SU-DHL-6 (cell line): Measurements from ENCODE around the gene CCNQ.

Experiments used
- EZH2phosphoT487 ChIP-seq: fragments of 200-600 bp; sonication (generic), shearing (Covaris generic); conservative IDR thresholded peaks from 2 replicates; pipeline ENCODE4 v1.6.1; 2018; ENCODE audit warnings: mild to moderate bottlenecking, antibody characterized with exemption, low read length, moderate library complexity, mixed read lengths
- TF ChIP-seq, protein P1 (sequence below): fragments of 200-600 bp; sonication (generic); IDR thresholded peaks from one replicate; pipeline ENCODE4 v1.5.1; 2017; ENCODE audit warnings: antibody characterized with exemption, mild to moderate bottlenecking, low read length, moderate library complexity; ENCODE audit not compliant: insufficient read depth, poor library complexity, severe bottlenecking

DNA sequence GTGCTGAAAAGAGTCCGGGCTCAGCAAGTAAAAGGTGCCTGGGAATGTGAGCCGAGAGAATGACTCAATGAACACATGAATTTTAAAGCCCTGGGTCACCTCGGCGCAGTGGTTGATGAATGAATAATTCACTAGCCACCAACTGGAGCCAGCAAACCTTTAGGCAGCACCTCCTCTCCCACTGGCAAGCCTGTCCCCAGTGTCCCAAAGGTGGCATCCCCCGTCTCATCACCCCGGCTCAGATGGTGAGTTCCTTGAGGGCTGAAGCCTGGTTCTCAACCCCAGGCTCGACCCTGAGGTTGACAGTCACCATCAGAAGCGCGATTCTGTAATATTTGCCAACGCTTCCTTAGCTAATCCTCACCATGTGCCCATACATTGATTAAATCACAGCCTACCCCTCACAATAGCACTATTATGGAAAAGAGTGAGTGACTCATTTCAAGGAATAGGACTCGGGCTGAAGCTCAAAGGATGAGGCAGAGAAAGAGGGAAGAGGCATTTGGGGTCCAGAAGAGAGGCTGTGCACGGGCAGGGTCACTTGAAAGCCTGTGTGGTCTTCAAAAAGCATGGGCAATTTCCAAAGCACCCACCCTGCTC is 2.7 kb upstream of the CCNQ start:
- TF ChIP-seq, protein P1, sequence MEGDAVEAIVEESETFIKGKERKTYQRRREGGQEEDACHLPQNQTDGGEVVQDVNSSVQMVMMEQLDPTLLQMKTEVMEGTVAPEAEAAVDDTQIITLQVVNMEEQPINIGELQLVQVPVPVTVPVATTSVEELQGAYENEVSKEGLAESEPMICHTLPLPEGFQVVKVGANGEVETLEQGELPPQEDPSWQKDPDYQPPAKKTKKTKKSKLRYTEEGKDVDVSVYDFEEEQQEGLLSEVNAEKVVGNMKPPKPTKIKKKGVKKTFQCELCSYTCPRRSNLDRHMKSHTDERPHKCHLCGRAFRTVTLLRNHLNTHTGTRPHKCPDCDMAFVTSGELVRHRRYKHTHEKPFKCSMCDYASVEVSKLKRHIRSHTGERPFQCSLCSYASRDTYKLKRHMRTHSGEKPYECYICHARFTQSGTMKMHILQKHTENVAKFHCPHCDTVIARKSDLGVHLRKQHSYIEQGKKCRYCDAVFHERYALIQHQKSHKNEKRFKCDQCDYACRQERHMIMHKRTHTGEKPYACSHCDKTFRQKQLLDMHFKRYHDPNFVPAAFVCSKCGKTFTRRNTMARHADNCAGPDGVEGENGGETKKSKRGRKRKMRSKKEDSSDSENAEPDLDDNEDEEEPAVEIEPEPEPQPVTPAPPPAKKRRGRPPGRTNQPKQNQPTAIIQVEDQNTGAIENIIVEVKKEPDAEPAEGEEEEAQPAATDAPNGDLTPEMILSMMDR, result no peak
- no peak for TF ChIP-seq EZH2phosphoT487
